OCI-M2 (cell line): ENCODE measurements around the gene OTOR.

ENCODE experiments used
- DNase-seq: peaks from one replicate; lab custom pipeline; 2025; ENCODE audit not compliant: unreplicated experiment; lab: John Stamatoyannopoulos, UW

OTOR gene, protein sequence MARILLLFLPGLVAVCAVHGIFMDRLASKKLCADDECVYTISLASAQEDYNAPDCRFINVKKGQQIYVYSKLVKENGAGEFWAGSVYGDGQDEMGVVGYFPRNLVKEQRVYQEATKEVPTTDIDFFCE

DNA sequence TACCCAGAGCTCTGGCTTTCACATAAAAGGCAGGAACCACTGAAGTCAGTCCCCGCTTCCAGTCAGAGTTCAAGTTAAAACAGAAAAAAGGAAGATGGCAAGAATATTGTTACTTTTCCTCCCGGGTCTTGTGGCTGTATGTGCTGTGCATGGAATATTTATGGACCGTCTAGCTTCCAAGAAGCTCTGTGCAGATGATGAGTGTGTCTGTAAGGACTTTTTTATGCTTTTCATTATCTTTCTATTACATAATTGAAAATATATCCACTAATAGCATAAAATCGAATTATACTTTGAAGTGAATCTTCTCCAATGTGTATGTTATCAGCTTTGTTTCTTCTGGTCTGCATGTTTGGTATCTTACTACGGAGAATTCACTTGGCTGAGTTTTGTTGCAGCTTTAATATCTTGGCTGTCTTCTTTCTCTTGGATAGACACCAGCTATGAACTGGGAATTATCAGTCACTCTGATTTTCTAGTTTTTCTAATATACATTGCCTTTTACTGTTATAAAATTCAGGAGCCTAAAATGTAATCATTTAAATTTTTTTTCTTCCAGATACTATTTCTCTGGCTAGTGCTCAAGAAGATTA, at the start of gene OTOR:
OTOR (plus strand) TSS at position 51 of the 593 bp plus-strand sequence; CDS start at position 95, 44 bp downstream.
- DNase-seq = no peak

DNA sequence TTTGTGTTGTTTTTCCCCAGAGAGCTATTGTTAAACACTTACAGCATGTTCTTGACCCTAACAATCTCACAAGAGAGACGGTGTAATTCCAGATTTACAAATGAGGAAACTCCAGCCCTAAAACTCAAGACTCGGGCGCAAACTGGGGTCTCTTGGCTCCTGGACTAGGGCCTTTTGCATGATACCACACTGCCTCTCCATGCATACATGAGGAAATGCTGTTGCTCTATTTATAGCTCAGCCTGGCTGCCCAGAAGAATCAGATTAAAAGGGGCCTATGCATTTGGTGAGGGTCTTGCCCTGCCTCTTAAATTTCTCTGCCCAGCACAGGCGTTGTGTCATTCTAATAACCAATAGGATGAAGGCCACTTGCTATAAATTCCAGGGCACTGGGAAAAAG, 48.9 kb upstream of the OTOR start:
- no peak for DNase-seq

DNA sequence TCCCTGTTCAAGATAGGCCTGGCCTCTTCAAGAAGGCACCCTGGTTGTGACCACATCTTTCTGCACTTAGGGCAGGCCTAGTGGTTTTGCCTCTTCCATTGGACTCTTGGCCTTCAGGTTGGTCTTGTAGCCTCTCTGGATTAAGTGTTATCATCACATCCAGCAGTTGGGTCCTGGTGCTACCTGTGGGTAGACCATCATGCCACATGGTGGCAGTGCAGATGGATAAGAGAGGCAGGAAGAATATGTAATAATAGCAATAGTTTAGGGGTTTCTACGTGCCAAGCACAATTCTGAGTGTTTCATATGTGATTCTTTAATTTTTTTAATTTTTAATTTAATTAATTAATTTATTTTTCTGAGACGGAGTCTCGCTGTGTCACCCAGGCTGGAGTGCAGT, 46.9 kb upstream of the OTOR start:
- DNase-seq = no peak

DNA sequence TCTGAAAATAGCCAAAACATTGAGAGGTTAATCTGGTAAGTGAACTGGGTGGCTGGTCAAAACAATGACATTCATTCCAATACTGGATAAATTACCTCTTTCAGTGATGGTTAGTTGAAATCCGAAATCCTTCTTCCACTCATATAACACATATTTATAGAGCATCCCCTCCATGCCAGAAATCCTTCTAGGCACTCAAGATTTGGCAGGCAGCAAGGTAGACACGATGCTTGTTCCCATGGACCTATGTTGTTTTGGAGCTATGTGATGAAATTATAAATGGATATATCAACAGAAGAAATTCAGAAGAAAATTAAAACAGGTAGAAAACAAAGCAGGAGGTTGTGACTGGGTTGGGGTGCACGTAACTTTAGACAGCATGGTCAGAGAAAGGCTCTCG, 44.6 kb upstream of the OTOR start:
- no peak for DNase-seq

DNA sequence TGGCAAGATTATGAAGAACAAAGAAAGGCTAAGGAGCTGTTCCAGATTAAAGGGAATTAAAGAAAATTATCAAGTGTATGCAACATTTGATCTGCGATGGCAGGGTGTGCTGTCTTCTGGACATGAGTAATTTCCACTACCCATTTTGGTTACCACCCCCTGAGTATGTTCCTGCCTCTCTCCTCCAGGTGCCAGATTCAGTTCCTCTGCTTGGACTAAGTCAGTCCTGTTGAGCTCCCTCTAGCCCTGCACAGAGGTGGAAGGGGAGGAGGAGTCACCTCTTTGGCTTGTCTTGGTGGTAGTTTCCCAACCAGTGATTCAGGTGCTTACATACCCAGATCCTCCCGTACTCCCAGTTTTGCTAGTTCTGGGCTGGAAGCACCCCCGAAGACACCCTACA, 40.5 kb upstream of the OTOR start:
- DNase-seq = no peak

DNA sequence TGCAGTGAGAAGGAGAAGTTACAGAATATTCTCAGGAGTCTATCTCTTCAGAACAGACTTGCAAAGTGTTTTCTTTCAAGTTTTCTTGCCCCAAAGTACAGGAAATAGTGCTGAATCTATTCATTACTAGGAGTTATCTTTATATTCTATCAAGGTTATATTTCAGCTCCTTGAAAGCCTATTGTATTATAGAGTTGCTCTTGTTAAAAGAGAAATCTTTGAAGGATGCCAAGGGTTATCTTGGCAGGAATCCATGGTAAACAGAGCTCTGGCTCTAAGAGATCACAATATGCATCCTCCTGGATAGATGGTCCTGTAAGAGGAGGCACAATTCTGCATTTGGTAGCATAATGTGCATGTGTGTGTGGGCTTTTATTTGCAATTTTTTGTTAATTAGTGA, 39.6 kb upstream of the OTOR start:
- no peak for DNase-seq

DNA sequence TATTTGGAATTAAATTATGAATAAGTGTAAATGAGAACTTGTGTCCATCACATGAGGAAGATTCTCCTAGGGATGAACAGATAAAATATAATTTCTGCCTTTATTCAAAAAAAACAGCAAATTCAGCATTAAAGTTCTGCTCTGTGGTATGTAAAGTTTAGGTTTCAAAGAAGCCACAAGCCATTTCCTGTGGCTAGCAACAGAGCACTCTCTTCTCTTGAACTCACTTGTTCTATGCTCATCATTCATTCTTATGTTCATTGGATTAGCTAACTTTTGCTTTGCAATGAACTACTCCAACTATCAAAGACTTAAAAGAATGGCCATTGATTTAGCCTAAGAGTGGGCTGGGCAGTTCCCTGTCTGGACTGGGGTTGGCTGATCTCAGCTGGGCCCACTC, 39.1 kb upstream of the OTOR start:
- DNase-seq = no peak

DNA sequence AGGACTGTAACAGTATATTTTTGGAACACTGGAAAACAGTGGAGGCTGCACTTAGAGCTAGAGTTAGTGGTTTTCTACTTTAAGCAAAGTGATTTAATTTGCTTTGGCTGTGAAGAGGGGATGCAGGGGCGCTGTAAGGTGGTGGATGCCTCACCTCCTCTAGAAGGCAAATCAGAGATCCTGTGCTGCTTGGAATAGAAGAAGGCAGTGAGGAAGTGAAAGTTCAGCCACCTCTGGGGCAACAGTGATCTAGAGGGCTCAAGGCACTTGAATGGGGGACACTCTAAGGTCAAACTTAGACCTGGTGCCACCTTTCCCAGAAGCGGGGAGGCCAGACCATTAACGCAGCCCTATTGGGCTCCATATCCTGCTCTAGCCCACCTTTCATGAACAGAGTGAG, 37.4 kb upstream of the OTOR start:
- DNase-seq = no peak

DNA sequence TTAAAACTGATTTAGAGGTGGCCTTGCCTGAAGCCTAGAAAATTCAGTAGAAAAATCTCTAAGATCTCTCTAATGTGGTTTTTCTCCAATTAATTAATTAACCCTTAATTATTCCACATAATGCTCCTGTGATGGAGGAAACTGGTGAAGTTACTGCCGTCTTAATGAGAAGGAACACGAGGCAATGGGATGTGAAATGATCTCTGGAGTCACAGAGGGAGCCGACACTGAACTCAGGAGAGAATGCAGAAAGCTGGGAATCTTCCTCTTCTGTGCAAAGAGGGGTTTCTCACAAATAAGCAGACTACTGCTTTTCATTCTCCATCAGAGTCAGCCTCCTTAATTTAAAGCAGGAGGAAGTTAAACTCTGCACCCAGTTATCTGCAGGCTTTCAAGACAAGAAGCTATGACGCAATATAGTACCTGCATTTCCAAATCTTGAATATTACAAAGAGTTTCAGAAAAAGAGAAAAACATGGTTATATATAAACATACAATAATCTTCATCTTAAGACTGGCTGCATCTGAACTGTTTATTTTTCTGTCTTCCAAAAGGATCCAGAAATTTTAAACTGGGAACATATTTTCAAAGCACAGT, 36.4 kb upstream of the OTOR start:
- no peak for DNase-seq

DNA sequence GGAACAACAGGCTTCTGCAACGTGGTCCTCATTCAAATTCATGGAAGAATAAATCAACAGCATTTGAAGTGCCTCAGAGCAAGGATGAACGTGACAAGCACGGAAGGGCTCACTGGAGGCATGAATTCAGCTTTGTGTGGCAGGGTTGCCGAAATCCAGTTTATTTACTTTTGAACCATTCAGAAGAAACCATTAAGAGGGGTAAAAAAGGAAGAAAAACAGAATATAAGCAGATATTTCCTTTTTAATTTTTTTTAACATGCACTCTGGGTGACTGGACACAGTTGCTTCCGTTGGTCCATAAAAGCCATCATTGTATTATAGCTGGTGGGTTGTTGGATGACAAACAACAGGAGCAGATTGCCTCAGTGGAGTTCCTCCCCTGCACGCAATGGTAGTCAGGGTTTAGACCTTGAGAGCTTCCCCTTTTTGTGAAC, 35.6 kb upstream of the OTOR start:
- DNase-seq = no peak

DNA sequence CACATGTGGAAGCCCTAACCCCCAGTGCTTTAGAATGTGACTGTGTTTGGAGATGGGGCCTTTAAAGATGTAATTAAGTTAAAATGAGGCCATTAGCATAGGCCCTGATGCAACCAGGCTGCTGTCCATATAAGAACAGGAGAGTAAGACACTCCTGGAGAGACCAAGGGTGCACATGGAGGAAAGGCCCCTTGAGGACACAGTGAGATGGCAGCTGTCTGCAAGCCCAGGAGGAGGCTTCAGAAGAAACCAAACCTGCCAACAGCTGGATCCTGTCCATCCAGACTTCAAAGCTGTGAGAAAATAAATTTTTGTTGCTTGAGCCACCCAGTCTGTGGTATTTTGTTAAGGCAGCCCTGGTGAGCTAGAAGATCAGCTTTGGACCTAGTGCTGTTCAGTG, 35.1 kb upstream of the OTOR start:
- no peak for DNase-seq

DNA sequence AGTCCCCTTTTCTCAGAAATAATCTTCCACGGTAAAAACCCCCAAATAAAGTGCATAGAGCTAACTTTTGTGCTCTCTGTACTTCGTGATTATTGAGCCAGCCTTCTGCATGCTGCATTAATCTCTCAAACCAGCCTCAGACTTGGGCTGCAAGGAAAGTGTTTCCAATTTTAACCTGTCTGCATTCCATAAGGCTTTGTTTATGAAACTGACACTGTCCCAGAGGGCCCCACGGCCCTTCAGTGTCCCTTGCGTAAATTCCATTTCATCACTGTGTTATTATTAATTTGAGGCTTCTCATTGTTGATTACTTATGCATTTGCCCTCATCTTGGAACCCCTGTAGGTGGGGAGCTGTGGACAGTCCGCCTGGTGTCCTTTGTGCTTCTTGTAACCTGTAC, 33.9 kb upstream of the OTOR start:
- no peak for DNase-seq

DNA sequence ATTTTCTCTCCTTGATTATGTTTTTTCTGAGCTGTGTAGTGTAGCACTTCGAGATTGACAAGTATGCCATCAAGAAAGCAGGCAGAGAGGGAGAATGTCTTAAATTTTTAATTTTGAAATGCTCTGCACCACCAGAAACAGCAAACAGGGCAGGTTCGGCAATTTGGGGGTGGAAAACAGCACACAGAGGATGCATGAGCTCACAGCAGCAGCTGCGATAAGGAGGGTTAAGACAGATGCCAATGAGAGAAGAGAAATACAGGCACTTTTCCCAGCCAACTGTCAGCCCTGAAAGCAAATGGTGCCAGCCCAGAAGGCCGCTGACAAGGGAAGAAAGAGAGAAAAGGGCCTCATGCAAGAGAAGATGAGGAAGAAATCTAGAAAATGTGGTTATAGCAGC, 33.4 kb upstream of the OTOR start:
- no peak for DNase-seq

DNA sequence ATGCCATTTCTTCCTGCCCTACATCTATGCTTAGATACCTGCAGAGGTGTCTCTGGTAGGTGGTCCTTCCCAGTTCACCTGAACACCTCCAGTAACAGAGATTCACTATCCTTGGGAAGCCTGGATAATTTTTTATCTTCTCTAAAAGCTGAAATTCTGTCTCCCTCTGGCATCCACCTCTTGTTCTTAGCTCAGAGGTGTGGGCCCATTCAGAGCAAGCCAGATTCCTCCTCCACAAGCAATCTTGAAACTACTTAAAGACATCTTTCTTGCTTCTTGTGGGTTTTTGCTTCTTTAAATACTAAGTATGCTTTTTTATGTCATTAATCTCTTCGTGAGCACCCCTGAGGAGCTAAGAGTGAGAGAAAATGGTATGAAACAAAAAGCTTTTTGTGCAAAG, 28.7 kb upstream of the OTOR start:
- DNase-seq = no peak

DNA sequence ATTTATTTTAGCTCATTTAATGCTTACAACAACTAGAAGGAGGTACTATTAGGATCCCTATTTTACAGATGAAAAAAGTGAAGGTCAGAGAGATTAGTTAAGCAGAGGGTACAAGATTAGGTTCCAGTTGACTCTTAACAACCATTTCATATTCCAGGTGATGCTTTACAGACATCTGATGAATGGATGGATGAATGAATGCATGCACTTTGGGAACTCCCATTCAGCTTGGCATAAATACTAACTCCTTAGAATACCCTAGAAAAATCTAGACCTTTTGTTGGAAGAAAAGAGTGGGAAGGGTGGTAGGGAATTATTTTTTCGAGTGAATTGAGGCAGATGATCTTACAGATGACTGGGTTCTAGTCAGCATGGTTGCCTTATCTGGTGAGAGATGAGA, 19.1 kb upstream of the OTOR start:
- no peak for DNase-seq

DNA sequence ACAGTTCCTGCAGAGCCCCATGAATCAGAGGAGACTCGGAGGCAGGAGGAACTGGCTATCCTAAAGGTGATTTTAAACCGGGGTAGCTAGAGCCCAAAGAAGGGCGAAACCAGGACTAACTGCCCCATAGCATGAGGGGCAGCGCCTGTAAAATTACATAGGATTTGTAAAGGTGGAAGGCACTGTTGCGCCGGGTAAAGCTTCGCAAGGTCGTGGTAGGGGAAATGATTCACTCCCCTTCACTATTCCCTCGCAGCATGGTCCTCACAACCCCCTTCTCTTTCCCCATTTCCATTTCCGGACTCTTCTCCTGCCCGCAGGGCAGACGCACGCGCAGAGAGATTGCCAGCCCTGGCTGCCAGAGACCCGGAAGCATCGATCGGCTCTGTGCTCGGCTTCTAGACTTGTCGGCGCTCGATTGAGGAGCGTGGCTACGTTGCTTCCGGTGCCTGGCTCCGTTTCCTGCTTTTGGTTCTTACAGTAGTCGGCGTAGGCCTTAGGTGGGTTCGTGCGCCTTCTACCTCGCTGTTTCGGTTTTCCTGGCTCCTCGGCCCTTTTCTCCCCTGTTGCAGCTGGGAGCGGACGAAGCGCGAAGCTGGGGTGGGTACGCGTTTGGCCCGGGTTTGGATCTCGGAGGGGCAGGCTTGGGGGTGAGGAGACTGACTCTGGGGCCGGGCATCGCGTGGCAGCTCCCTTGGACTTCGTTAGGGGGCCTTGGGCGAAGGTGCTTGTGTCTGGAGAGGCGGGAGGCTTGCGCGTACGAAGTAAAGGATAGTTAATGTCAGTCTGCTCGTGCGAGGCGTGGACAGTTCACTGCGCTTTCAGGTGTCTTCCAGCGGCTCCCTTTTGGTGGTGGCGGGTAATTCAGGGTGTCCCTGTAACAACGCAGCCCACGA, 18.3 kb upstream of the OTOR start, which contains the start of gene SNRPB2:
SNRPB2 (plus strand) TSS at position 462 of the 896 bp plus-strand sequence. CDS start 1,677 bp downstream, outside the sequence.
- peak; percentile 76 for DNase-seq

DNA sequence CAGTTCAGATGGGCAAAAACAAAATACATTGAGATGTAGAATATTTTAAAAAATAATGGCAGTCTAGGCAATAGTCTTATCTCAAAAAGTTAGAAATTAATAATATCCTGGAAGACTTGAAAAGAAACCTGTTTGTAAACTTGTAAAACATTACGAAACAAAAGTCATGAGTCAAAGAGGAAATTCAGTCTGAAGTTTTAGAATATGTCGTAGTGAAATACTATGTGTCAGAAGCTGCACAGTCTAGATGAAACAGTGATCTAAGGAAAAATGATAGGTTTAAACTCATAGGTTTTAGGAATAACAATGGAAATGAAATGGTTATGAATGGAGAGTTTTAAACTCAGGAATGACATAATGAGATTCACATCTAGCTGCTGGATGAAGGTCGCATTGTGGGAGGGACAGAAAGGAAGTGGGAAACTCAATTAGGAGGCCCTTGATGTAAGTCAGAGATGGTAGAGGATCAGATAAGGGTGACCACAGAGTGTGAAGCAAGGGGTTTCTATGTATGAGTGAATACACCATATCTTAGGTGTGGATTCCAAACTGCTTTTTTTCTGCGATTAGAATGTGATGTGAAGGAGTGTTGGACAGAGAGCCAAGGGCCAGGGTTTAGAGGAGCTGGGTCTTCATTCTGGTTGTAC, 15.5 kb upstream of the OTOR start:
- DNase-seq = no peak

DNA sequence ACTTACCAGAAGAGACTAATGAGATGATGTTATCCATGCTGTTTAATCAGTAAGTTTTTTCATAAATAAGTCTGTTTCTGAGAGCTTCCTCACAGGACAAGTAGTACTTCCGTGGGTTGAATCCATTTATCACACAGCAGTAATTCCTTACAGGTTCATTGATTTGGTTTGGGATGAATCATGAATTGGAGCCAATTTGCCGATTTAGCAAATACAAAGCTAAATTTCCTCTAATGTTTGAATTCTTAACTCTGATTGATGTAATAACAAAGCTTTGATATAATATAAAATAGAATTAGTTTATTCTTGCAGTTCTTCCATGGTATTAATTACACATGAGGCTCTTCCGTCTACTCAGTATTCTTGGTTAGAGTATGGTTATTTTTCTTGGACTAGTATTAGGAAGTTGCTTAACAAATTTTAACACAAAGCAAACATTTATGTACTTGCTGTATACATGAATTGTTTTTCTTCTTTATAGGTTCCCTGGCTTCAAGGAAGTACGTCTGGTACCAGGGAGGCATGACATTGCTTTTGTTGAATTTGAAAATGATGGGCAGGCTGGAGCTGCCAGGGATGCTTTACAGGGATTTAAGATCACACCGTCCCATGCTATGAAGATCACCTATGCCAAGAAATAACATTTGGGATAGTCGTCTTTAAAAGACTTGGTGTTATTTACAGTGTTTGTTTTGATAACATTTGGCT, 7.6 kb upstream of the OTOR start:
- DNase-seq = no peak

DNA sequence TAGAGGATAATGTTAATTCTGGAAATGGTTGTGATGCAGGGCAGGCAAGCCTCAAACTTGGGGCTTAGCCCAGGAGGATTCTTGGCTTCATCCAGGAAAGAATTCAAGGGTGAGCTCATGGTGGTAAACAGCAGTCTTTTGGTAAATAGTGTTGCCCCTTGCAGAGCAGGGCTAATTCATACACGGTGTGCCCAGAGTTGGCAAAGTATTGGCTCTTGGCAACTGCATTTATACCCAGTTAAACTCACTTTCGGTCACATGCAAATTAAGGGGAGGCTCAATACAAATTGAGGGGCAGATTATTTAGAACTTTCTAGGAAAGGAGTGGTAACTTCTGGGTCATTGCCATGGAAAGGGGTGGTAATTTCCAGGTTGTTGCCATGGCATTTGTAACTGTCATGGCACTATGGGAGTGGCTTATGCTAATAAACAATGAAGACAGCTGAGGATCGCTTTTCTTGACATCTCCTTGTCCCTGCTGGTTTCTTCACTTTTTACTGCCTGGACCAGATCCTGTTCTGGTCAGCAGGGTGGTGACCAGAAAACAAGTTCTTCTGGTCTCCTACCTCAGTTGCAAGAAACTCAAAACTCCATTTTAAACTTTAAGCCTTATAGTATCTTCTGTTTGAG, 3.9 kb upstream of the OTOR start:
- no peak for DNase-seq

DNA sequence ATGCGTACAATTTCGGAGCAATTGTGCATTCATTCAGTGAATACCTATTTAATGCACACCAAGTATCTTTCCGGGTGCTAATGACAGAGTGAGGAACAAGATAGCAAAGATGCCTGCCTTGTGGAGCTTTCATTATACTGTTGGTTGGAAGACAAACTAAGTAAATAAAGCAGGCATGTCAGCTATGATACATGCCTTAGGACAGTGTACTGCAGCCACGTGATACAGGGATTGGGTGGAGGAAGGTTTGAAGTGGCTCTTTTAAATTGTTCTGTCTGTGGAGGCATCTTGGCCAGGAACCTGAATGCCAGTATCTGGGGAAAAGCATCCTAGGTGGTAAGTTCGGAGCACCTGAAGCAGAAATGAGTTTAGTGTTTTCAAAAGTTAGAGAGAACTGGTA, 3.0 kb upstream of the OTOR start:
- no peak for DNase-seq
